Keratinocyte (primary cell): ENCODE data around the gene TMEM69. TPM values are rescaled to one million over a fixed set of nuclear protein-coding genes. Genes with fewer than 3 reads are reported as not detected.

Source experiments
- DNase-seq: peaks from one replicate; pipeline ENCODE4 v3.0.0-alpha.2; 2011; ENCODE audit warnings: low read depth, missing footprints, low spot score
- FAIRE-seq: peaks from 2 replicates; lab custom pipeline; 2011; peaks lifted over from hg19 to GRCh38; lab: Jason Lieb, UNC
- H2AFZ ChIP-seq: 2 replicates; pipeline ENCODE4 v1.6.0; 2012; ENCODE audit warnings: low read length, control low read depth, inconsistent platforms; ENCODE audit not compliant: control insufficient read depth
- H3K27ac ChIP-seq: 2 replicates; pipeline ENCODE4 v1.5.1; 2011; ENCODE audit warnings: low read length; ENCODE audit not compliant: control insufficient read depth, insufficient read depth
- H3K27me3 ChIP-seq: 3 replicates; pipeline ENCODE4 v1.6.0; 2011; ENCODE audit warnings: low read length; ENCODE audit not compliant: control insufficient read depth, insufficient read depth; ENCODE audit errors: extremely low read depth
- H3K36me3 ChIP-seq, 2 experiments: 2 replicates in 1 of 2; 3 replicates in 1 of 2; pipeline ENCODE4 v1.5.1; 2011; ENCODE audit warnings: low read length in 2 of 2, mild to moderate bottlenecking in 1 of 2; ENCODE audit not compliant: control insufficient read depth in 2 of 2, insufficient read depth in 2 of 2; ENCODE audit errors: extremely low read depth in 1 of 2
- H3K4me1 ChIP-seq: 3 replicates; pipeline ENCODE4 v1.5.1; 2011; ENCODE audit warnings: low read length; ENCODE audit not compliant: control insufficient read depth, insufficient read depth; ENCODE audit errors: extremely low read depth
- H3K4me2 ChIP-seq: 3 replicates; pipeline ENCODE4 v1.6.0; 2011; ENCODE audit warnings: low read depth, low read length; ENCODE audit not compliant: control insufficient read depth, insufficient read depth; ENCODE audit errors: extremely low read depth
- H3K4me3 ChIP-seq, 3 experiments: fragments of 200-600 bp in 1 of 3; sonication (generic) in 1 of 3; 2 replicates in 2 of 3; 3 replicates in 1 of 3; pipeline ENCODE4 v1.5.1; 2011 to 2016; ENCODE audit warnings: low read length in 3 of 3, mild to moderate bottlenecking in 3 of 3, control low read depth in 2 of 3, inconsistent platforms in 1 of 3, low read depth in 1 of 3, mixed read lengths in 1 of 3, mixed run types in 1 of 3, moderate library complexity in 1 of 3; ENCODE audit not compliant: control insufficient read depth in 2 of 3, insufficient read depth in 2 of 3; ENCODE audit errors: extremely low read depth in 1 of 3
- H3K79me2 ChIP-seq: 2 replicates; pipeline ENCODE4 v1.6.0; 2012; ENCODE audit warnings: low read length; ENCODE audit not compliant: control insufficient read depth, insufficient read depth
- H3K9ac ChIP-seq: 3 replicates; pipeline ENCODE4 v1.6.0; 2011; ENCODE audit warnings: low read length; ENCODE audit not compliant: control insufficient read depth, insufficient read depth; ENCODE audit errors: extremely low read depth
- H3K9me1 ChIP-seq: 3 replicates; pipeline ENCODE4 v1.6.0; 2011; ENCODE audit warnings: low read length; ENCODE audit not compliant: control insufficient read depth, insufficient read depth; ENCODE audit errors: extremely low read depth
- H3K9me3 ChIP-seq: 2 replicates; pipeline ENCODE4 v1.5.1; 2012; ENCODE audit warnings: low read depth, low read length; ENCODE audit not compliant: control insufficient read depth
- H4K20me1 ChIP-seq: 3 replicates; pipeline ENCODE4 v1.6.0; 2011; ENCODE audit warnings: low read length; ENCODE audit not compliant: control insufficient read depth, insufficient read depth; ENCODE audit errors: extremely low read depth
- EZH2 ChIP-seq: IDR thresholded peaks from one replicate; pipeline ENCODE4 v1.6.1; 2012; ENCODE audit warnings: inconsistent platforms, mild to moderate bottlenecking, low read length, moderate library complexity
- dilution Hi-C: fragments of 300-500 bp; cut with MboI; formaldehyde crosslinking; loops from one replicate; pipeline ENCODE4 v1.7.0; 2020; ENCODE audit warnings: low sequenced_read_pairs; ENCODE audit not compliant: extremely low pct_ligation_motif_present
- polyA minus RNA-seq, 3 experiments: library from RNA; depleted of rRNA, polyadenylated mRNA; stranded (reverse); fragments of >200 nt; gene quantifications; 1 replicate in 1 of 3; 2 replicates in 1 of 3; 3 replicates in 1 of 3; pipeline ENCODE4 v1.2.3, GENCODE V29; 2011
- polyA plus RNA-seq, 5 experiments: library from polyadenylated mRNA; depleted of rRNA in 3 of 5; stranded (reverse) in 3 of 5; stranded (forward) in 1 of 5; unstranded in 1 of 5; fragments of >200 nt; gene quantifications; 1 replicate in 1 of 5; 2 replicates in 3 of 5; 3 replicates in 1 of 5; pipeline versions ENCODE4 v1.2.1 to v1.2.3, GENCODE V29; 2011 to 2012; ENCODE audit warnings: missing spikeins in 2 of 5, low read depth in 1 of 5, low replicate concordance in 1 of 5
- TF ChIP-seq, protein P1 (sequence below), 3 experiments: IDR thresholded peaks in 1 of 3; conservative IDR thresholded peaks in 1 of 3; optimal IDR thresholded peaks in 1 of 3; 2 replicates in 2 of 3; 3 replicates in 1 of 3; pipeline versions ENCODE3 to v1.5.1; 2011; ENCODE audit warnings: low read length in 3 of 3, mild to moderate bottlenecking in 3 of 3, moderate library complexity in 2 of 3, control low read depth in 1 of 3, inconsistent platforms in 1 of 3; ENCODE audit not compliant: insufficient read depth in 2 of 3; ENCODE audit errors: extremely low read depth in 1 of 3

The TMEM69 gene, protein sequence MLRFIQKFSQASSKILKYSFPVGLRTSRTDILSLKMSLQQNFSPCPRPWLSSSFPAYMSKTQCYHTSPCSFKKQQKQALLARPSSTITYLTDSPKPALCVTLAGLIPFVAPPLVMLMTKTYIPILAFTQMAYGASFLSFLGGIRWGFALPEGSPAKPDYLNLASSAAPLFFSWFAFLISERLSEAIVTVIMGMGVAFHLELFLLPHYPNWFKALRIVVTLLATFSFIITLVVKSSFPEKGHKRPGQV
- polyA plus RNA-seq (69.7 to 110 TPM (median 91.4 TPM) in 3 replicates), polyA minus RNA-seq (29.4 to 67.0 TPM (median 38.5 TPM) in 3 replicates)
- 3.4 TPM for polyA plus RNA-seq (2011; ENCODE audit: low read depth)
- 58.5 and 128 TPM in 2 replicates for polyA plus RNA-seq (2011; cell fraction: cytosol; rRNA removed)
- 56.8 and 60.7 TPM in 2 replicates for polyA plus RNA-seq (2011; cell fraction: nucleus; rRNA removed)
- polyA plus RNA-seq (2012; ENCODE audit: low replicate concordance), result 23.0 and 33.4 TPM in 2 replicates
- polyA minus RNA-seq (2011; cell fraction: cytosol; rRNA and poly(A)+ RNA removed), result 27.6 TPM
- polyA minus RNA-seq (2011; cell fraction: nucleus; rRNA and poly(A)+ RNA removed), result 18.6 and 27.5 TPM in 2 replicates

DNA sequence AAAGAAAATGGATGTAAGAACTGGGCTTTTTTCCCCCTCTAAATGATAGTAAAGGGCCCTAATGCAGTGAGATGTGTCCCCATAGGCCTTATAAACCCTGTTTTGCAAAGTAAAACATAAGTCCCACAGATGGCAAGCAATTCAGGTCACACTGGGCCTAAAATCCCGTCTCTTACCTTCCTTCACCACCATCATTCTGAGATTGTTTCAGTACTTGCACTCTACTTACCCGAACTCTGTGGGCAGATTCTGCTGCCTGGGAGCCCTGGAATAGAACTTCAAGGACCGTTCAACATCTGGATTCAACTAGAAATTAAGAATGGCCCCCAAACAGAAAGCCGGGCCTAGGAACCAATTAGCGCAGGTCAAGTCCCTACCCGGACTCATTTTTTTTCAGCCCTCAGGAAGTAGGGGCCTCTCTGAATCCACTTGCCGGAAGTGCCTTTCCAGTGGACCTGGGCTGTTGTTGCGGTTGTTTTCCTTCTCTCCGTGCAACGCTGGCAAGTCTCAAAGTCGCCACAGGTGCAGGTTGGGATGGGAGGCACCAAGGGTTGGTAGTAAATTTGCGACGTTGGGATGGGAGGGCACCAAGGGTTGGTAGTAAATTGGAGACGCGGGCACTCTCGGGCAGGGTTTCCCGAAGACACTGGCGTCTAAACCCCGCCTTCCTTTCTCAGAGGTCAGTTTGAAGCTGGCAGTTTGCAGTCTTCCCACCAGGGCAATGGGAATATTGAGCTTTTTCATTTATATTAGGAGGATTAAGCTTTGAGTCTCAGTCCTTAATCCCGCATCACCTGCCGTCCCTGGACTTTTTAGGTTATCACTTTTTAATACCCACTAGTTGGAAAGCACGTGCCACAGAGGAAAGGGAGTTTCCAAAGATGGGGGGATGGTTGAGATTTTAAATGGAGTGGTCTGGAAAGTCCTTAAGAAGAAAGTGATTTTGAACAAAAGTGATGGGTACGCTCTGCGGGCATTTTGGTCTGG lies at the start of gene TMEM69:
Gene TMEM69, plus strand, starts transcription at position 428 of the 987 bp plus-strand sequence. CDS start 2,888 bp downstream, outside the sequence.
- Histone ChIP-seq H3K4me3 (peak within 1 kb of the TSS; percentile 72 to 100 (median 100)), H3K4me2 (peak within 1 kb of the TSS; percentile 100), H4K20me1 (no peaks in the 10 kb centered on the region), H3K79me2 (peaks cover 74% of the 10 kb centered on the region), H3K9ac (peak within 1 kb of the TSS; percentile 94), H3K9me3 (no peaks in the 10 kb centered on the region), H3K27ac (peak within 1 kb of the TSS; percentile 99), H3K36me3 (peaks cover 2 to 4% of the 10 kb centered on the region in 2 experiments), H3K4me1 (peaks cover 11% of the 10 kb centered on the region), H3K27me3 (no peaks in the 10 kb centered on the region), H3K9me1 (no peaks in the 10 kb centered on the region), H2AFZ (peak within 1 kb of the TSS; percentile 99)
- DNase-seq (no peak), FAIRE-seq (no peak)
- no peak for TF ChIP-seq EZH2
- TF ChIP-seq, protein P1, sequence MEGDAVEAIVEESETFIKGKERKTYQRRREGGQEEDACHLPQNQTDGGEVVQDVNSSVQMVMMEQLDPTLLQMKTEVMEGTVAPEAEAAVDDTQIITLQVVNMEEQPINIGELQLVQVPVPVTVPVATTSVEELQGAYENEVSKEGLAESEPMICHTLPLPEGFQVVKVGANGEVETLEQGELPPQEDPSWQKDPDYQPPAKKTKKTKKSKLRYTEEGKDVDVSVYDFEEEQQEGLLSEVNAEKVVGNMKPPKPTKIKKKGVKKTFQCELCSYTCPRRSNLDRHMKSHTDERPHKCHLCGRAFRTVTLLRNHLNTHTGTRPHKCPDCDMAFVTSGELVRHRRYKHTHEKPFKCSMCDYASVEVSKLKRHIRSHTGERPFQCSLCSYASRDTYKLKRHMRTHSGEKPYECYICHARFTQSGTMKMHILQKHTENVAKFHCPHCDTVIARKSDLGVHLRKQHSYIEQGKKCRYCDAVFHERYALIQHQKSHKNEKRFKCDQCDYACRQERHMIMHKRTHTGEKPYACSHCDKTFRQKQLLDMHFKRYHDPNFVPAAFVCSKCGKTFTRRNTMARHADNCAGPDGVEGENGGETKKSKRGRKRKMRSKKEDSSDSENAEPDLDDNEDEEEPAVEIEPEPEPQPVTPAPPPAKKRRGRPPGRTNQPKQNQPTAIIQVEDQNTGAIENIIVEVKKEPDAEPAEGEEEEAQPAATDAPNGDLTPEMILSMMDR (optimal IDR thresholded peaks at IDR 0.05 in 1 of 3, IDR thresholded peaks at IDR 0.05 in 1 of 3, conservative IDR thresholded peaks at IDR 0.05 in 1 of 3; ENCODE audit: extremely low read depth in 1 of 3, insufficient read depth in 2 of 3, low read length in 3 of 3), result peak in 1 of 3 experiments; percentile 37
- dilution Hi-C loops, result loop anchor here (25.0 kb wide), 1 partner anchor 174 kb away; no protein-coding TSS in a partner anchor

- Histone ChIP-seq H3K27me3 (no peaks in the 10 kb centered on the region), H2AFZ (no peak overlapping the region), H3K9me1 (no peaks in the 10 kb centered on the region), H3K79me2 (no peaks in the 10 kb centered on the region), H3K36me3 (peaks cover 15 to 52% of the 10 kb centered on the region in 2 experiments), H3K4me3 (no peak overlapping the region), H3K9me3 (no peaks in the 10 kb centered on the region), H3K4me2 (no peak overlapping the region), H3K4me1 (no peaks in the 10 kb centered on the region), H4K20me1 (no peaks in the 10 kb centered on the region), H3K27ac (no peak overlapping the region), H3K9ac (no peak overlapping the region)
- DNase-seq (no peak), FAIRE-seq (no peak)
- dilution Hi-C loops, result no loop called here
- TF ChIP-seq, protein P1 (optimal IDR thresholded peaks at IDR 0.05 in 1 of 3, IDR thresholded peaks at IDR 0.05 in 1 of 3, conservative IDR thresholded peaks at IDR 0.05 in 1 of 3; ENCODE audit: extremely low read depth in 1 of 3, insufficient read depth in 2 of 3, low read length in 3 of 3), result no peak
- no peak for TF ChIP-seq EZH2
Observed at GRCh38 chr1:45640293-45640692, 47.7 kb upstream of the TMEM69 start.
